Stomach smooth muscle (tissue), 2 donors: ENCODE measurements around the gene AGBL1.

Experiments
- H3K27ac ChIP-seq: one replicate; pipeline ENCODE4 v1.7.0; 2013; ENCODE audit warnings: mild to moderate bottlenecking, low read length, inconsistent platforms
- H3K27me3 ChIP-seq, 2 donors: one replicate each; pipeline ENCODE4 v1.7.0; 2013; ENCODE audit warnings: low read length in 2 of 2; ENCODE audit not compliant: insufficient read depth in 2 of 2, control insufficient read depth in 1 of 2
- H3K36me3 ChIP-seq, 2 donors: one replicate each; pipeline ENCODE4 v1.7.0; 2013; ENCODE audit warnings: low read length in 2 of 2; ENCODE audit not compliant: control insufficient read depth in 2 of 2, insufficient read depth in 2 of 2
- H3K4me1 ChIP-seq: one replicate; pipeline ENCODE4 v1.7.0; 2013; ENCODE audit warnings: low read length; ENCODE audit not compliant: control insufficient read depth, insufficient read depth
- H3K4me3 ChIP-seq, 2 donors: one replicate each; pipeline ENCODE4 v1.7.0; 2013; ENCODE audit warnings: low read length in 2 of 2
- H3K9ac ChIP-seq, 2 donors: one replicate each; pipeline ENCODE4 v1.7.0; 2013; ENCODE audit warnings: low read length in 2 of 2, mild to moderate bottlenecking in 1 of 2
- H3K9me3 ChIP-seq, 2 donors: one replicate each; pipeline ENCODE4 v1.7.0; 2013; ENCODE audit warnings: low read length in 2 of 2; ENCODE audit not compliant: control insufficient read depth in 2 of 2
- donor health status: healthy.
- donor health status: Pancreatic carcinoma.

AGBL1 gene

DNA sequence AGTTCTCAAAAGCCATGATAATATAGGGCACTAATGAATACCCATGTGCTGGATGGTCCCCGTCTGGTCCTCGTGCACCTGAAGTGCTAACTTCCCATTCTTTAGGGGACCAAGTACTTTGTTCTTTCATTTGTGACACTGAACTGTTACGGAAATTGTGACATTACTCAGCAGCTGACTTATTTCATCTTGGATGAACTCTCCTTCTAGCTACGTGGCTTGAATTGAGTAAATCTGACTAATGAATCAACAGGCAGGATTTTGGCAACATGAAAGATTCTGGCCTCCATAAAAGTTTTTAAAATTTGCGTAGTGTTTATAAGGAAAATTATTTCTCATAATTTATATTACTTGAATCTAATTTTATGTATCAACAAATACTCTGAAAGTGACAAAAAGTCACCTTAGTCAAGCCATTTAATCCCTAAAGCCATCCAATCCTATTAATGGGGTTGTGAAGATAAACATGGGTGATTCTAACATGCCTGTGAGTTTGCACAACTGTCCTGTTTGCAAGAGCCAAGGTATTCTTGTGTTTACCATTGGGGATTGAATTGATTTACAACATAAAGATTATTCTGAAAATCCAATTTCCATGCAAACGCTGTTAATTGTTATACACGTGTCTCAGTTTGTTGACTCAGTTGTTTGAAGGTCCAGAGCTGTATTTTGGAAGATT lies 119.9 kb downstream of the AGBL1 start:
- no peaks in the 10 kb centered on the region for H3K4me1 ChIP-seq
- no peak overlapping the region for H3K9ac ChIP-seq
- H3K9me3 ChIP-seq: no peaks in the 10 kb centered on the region
- H3K4me3 ChIP-seq: no peak overlapping the region
- H3K27ac ChIP-seq: no peak overlapping the region
- H3K27me3 ChIP-seq: no peaks in the 10 kb centered on the region
- no peaks in the 10 kb centered on the region for H3K36me3 ChIP-seq

GRCh38 chr15:86201313-86202008 lies 121.8 kb downstream of the AGBL1 start:
- no peaks in the 10 kb centered on the region for H3K27me3 ChIP-seq
- H3K36me3 ChIP-seq: no peaks in the 10 kb centered on the region
- H3K4me3 ChIP-seq: no peak overlapping the region
- no peaks in the 10 kb centered on the region for H3K4me1 ChIP-seq
- no peak overlapping the region for H3K27ac ChIP-seq
- no peak overlapping the region for H3K9ac ChIP-seq
- H3K9me3 ChIP-seq: no peaks in the 10 kb centered on the region

- Histone ChIP-seq H3K9ac (no peak overlapping the region), H3K36me3 (no peaks in the 10 kb centered on the region), H3K4me1 (no peaks in the 10 kb centered on the region), H3K4me3 (no peak overlapping the region), H3K27ac (no peak overlapping the region), H3K9me3 (no peaks in the 10 kb centered on the region), H3K27me3 (no peaks in the 10 kb centered on the region)
Observed at GRCh38 chr15:86203462-86203861, 123.8 kb downstream of the AGBL1 start.

- Histone ChIP-seq H3K36me3 (no peaks in the 10 kb centered on the region), H3K9ac (no peak overlapping the region), H3K4me1 (no peaks in the 10 kb centered on the region), H3K27ac (no peak overlapping the region), H3K27me3 (no peaks in the 10 kb centered on the region), H3K4me3 (no peak overlapping the region), H3K9me3 (no peaks in the 10 kb centered on the region)
Observed at GRCh38 chr15:86205096-86205495, 125.4 kb downstream of the AGBL1 start.

DNA sequence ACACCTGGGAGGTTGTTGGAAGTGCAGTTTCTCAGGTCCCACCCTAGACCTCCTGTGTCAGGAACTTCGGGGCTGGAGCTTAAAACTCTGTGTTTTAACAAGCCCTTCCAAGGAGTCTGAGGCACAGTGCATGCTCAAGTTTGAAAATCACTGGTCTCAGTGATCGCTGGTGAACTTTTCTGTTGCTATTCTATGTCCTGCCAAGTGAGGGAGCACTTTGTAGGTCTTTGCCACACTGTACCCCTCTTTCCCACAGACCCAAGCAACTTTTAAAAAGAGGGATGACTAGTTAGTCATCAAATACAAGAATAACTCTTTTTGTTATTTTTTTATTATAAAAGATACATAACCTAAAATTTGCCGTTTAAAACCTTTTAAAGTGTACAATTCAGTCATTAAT lies 133.7 kb downstream of the AGBL1 start:
- no peak overlapping the region for H3K4me3 ChIP-seq
- peaks cover 4 to 8% of the 10 kb centered on the region in 2 donors for H3K9me3 ChIP-seq
- H3K36me3 ChIP-seq: no peaks in the 10 kb centered on the region
- H3K4me1 ChIP-seq: no peaks in the 10 kb centered on the region
- H3K9ac ChIP-seq: no peak overlapping the region
- H3K27me3 ChIP-seq: no peaks in the 10 kb centered on the region
- H3K27ac ChIP-seq: no peak overlapping the region

DNA sequence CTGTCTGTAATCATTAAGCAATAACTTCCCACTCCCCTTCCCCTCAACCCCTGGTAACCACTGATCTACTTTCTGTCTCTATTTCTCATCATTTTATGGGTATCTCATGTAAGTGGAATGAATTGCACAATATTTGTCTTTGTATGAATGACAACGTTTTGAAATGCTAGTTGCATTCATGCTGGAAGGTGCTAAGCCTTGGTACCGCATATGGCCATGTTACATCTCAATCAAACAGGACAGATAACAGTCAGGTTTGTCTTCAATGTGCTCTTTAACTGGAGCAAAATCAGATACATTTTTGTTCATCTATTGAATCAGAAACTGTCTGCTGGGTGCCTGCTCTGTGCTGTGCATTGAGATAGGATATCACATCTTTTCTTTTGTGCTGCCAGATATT lies 134.2 kb downstream of the AGBL1 start:
- H3K36me3 ChIP-seq: no peaks in the 10 kb centered on the region
- peaks cover 0 to 2% of the 10 kb centered on the region in 2 donors for H3K27me3 ChIP-seq
- no peaks in the 10 kb centered on the region for H3K4me1 ChIP-seq
- H3K9me3 ChIP-seq: peaks cover 4 to 8% of the 10 kb centered on the region in 2 donors
- H3K27ac ChIP-seq: no peak overlapping the region
- no peak overlapping the region for H3K4me3 ChIP-seq
- no peak overlapping the region for H3K9ac ChIP-seq

GRCh38 chr15:86221119-86221518 lies 141.4 kb downstream of the AGBL1 start:
- Histone ChIP-seq H3K27me3 (peaks cover 0 to 4% of the 10 kb centered on the region in 2 donors), H3K4me1 (no peaks in the 10 kb centered on the region), H3K4me3 (no peak overlapping the region), H3K9me3 (peaks cover 4% of the 10 kb centered on the region in 2 donors), H3K36me3 (no peaks in the 10 kb centered on the region), H3K27ac (no peak overlapping the region), H3K9ac (no peak overlapping the region)

- H3K4me1 ChIP-seq: peaks cover 4% of the 10 kb centered on the region
- no peak overlapping the region for H3K4me3 ChIP-seq
- H3K9ac ChIP-seq: no peak overlapping the region
- H3K36me3 ChIP-seq: no peaks in the 10 kb centered on the region
- peaks cover 6 to 14% of the 10 kb centered on the region in 2 donors for H3K27me3 ChIP-seq
- no peaks in the 10 kb centered on the region for H3K9me3 ChIP-seq
- H3K27ac ChIP-seq: no peak overlapping the region
Observed at GRCh38 chr15:86229306-86229705, 149.6 kb downstream of the AGBL1 start.

DNA sequence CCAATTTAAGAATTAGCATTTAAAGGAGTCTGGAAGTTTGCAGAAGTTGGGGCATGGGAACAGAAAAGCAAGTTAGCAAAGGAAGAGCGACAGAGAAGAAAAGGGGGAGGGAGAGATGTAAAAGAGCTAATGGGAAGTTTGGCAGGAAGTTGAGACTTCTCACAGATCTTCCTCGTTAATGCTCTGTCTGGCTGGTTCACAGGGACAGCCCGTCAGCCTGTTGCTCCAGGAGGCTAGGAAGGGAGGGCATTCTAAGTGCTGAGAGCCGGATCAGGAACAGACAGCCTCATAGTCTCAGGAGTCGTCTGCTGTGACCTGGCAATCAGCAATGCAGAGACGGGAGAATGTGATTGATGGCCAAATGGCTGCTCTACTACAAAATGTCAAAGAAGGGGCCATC lies 150.3 kb downstream of the AGBL1 start:
- Histone ChIP-seq H3K36me3 (no peaks in the 10 kb centered on the region), H3K27ac (no peak overlapping the region), H3K4me3 (no peak overlapping the region), H3K9ac (no peak overlapping the region), H3K27me3 (peaks cover 6 to 13% of the 10 kb centered on the region in 2 donors), H3K4me1 (peaks cover 4% of the 10 kb centered on the region), H3K9me3 (no peaks in the 10 kb centered on the region)

DNA sequence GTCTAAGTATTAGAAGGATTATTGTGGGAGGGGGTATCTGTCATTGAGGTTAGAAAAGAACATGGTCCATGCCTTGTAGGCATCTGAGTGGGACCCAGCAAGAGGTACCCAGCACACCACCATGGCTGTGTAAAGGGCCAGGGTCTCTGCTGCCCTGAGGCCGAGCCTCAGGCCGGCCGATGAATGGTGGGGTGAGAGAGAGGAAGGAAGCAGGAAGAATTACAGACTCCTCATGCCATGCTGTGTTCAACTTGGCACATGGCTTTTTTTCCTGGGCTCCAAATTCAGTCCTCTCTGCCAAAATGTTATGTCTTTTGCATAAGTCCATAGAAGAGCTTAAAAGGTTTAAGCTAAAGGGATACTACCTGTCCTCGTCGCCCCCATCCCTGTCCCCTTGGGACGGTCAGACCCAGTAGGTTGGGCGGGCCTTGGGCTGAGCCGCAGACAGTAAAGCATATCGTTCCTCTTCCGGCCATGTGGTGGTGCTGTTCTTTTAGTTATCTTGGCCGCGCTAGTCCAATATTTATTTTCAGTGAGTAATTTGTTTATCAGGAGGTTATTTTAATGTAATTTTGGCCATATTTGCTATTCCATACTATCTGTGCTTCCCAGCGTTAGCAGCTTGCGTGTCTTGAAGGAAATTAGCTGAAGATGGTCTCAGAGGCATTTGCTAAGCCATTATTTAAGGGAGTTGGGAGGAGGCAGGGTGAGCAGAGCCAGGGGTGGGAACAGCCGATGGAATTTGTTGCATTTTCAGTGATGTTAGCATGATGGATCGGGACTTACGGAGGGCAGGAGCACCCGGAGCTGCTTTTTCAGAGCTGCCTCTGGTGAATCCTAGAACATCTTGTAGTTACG lies 152.4 kb downstream of the AGBL1 start:
- peak overlapping the region; percentile 10 to 26 for H3K4me3 ChIP-seq

More for the DNA sequence above, 152.4 kb downstream of the AGBL1 start:
- peaks cover 4% of the 10 kb centered on the region for H3K4me1 ChIP-seq
- no peaks in the 10 kb centered on the region for H3K9me3 ChIP-seq
- H3K36me3 ChIP-seq: no peaks in the 10 kb centered on the region
- no peak overlapping the region for H3K9ac ChIP-seq
- no peak overlapping the region for H3K27ac ChIP-seq
- peaks cover 6 to 14% of the 10 kb centered on the region in 2 donors for H3K27me3 ChIP-seq
